PFSK-1 (cell line): Measurements from ENCODE around the gene GABPB2.

Experiments
- FOXP2 ChIP-seq: optimal IDR thresholded peaks from 2 replicates; pipeline ENCODE3; 2011; ENCODE audit warnings: borderline replicate concordance, control low read depth, inconsistent platforms; ENCODE audit not compliant: insufficient read depth; ENCODE audit errors: extremely low read length, extremely low read depth
- POLR2AphosphoS5 ChIP-seq: IDR thresholded peaks from 2 replicates; pipeline ENCODE4 v1.6.1; 2012; ENCODE audit warnings: low read depth, mild to moderate bottlenecking, control low read depth, low read length, moderate library complexity
- SIN3A ChIP-seq: IDR thresholded peaks from 2 replicates; pipeline ENCODE4 v1.6.1; 2012; ENCODE audit warnings: mild to moderate bottlenecking, low read length, moderate library complexity, borderline replicate concordance; ENCODE audit not compliant: insufficient read depth
- TAF1 ChIP-seq: IDR thresholded peaks from 2 replicates; pipeline ENCODE4 v1.6.1; 2012; ENCODE audit warnings: low read length, control low read depth, borderline replicate concordance; ENCODE audit not compliant: insufficient read depth
- TF ChIP-seq, protein P1 (sequence below), 2 experiments: IDR thresholded peaks; 2 replicates each; pipeline versions ENCODE4 v1.6.1 to v1.8.0; 2011 to 2012; ENCODE audit warnings: low read depth in 2 of 2, low read length in 2 of 2, control low read depth in 1 of 2, inconsistent platforms in 1 of 2, mild to moderate bottlenecking in 1 of 2, moderate library complexity in 1 of 2; ENCODE audit not compliant: insufficient read depth in 1 of 2

DNA sequence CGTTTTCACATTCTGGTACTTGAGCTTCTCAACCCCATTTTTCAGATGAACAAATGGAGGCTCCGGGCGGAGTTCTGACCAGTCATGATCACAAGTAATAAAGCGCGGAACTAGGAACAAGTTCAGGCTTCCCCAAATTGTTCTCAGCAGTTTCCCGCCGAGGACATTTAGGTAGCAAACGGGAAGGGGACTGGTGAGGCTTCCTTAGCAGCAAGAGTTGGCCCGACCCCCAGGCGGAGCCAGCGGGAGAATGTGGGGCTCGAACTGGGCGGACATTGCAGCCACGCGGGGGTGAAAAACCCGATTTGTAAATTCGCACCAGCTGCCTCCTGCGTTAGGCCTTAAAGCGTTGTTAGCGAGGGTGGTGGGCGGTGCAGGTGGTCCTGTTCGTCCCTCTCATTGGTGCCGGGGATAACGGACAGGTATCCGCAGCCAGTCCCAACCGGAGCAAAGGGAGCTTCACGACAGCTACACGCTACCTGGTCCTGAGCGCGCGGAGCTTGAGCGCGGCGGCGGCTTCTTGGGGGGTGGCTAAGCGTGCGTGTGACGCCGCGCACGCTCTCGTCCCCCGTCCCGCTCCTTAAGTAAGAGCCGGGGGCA lies 60.5 kb downstream of the GABPB2 start:
- TF ChIP-seq, protein P1, sequence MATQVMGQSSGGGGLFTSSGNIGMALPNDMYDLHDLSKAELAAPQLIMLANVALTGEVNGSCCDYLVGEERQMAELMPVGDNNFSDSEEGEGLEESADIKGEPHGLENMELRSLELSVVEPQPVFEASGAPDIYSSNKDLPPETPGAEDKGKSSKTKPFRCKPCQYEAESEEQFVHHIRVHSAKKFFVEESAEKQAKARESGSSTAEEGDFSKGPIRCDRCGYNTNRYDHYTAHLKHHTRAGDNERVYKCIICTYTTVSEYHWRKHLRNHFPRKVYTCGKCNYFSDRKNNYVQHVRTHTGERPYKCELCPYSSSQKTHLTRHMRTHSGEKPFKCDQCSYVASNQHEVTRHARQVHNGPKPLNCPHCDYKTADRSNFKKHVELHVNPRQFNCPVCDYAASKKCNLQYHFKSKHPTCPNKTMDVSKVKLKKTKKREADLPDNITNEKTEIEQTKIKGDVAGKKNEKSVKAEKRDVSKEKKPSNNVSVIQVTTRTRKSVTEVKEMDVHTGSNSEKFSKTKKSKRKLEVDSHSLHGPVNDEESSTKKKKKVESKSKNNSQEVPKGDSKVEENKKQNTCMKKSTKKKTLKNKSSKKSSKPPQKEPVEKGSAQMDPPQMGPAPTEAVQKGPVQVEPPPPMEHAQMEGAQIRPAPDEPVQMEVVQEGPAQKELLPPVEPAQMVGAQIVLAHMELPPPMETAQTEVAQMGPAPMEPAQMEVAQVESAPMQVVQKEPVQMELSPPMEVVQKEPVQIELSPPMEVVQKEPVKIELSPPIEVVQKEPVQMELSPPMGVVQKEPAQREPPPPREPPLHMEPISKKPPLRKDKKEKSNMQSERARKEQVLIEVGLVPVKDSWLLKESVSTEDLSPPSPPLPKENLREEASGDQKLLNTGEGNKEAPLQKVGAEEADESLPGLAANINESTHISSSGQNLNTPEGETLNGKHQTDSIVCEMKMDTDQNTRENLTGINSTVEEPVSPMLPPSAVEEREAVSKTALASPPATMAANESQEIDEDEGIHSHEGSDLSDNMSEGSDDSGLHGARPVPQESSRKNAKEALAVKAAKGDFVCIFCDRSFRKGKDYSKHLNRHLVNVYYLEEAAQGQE (IDR thresholded peaks at IDR 0.05; ENCODE audit: insufficient read depth in 1 of 2, low read depth in 2 of 2, low read length in 2 of 2): no peak
- TF ChIP-seq POLR2AphosphoS5 (no peak), SIN3A (no peak), TAF1 (no peak), FOXP2 (no peak)
